HEK293T (cell line): ENCODE data around the gene YIF1A.

Source experiments
- ARNT ChIP-seq: fragments of 450-650 bp; IDR thresholded peaks from 2 replicates; pipeline ENCODE4 v1.6.1; 2017; ENCODE audit warnings: mild to moderate bottlenecking
- BHLHE40 ChIP-seq: fragments of 450-650 bp; IDR thresholded peaks from 2 replicates; pipeline ENCODE4 v1.6.1; 2016; ENCODE audit warnings: mild to moderate bottlenecking, moderate library complexity, borderline replicate concordance
- ELF4 ChIP-seq: fragments of 450-650 bp; IDR thresholded peaks from 2 replicates; pipeline ENCODE4 v1.6.1; 2017; ENCODE audit warnings: antibody characterized with exemption
- FOXA1 ChIP-seq: fragments of 450-650 bp; IDR thresholded peaks from 2 replicates; pipeline ENCODE4 v1.6.1; 2016; ENCODE audit warnings: mild to moderate bottlenecking
- FOXK2 ChIP-seq: fragments of 450-650 bp; IDR thresholded peaks from 2 replicates; pipeline ENCODE4 v1.6.1; 2016; ENCODE audit warnings: mild to moderate bottlenecking
- FOXM1 ChIP-seq: fragments of 450-650 bp; IDR thresholded peaks from 2 replicates; pipeline ENCODE4 v1.6.1; 2017; ENCODE audit warnings: mild to moderate bottlenecking, borderline replicate concordance
- HDGF ChIP-seq: fragments of 450-650 bp; IDR thresholded peaks from 2 replicates; pipeline ENCODE4 v1.6.1; 2017; ENCODE audit warnings: antibody characterized with exemption, borderline replicate concordance
- NFRKB ChIP-seq: fragments of 450-650 bp; IDR thresholded peaks from 2 replicates; pipeline ENCODE4 v1.6.1; 2016; ENCODE audit warnings: mild to moderate bottlenecking, moderate library complexity
- PKNOX1 ChIP-seq: fragments of 450-650 bp; IDR thresholded peaks from 2 replicates; pipeline ENCODE4 v1.6.1; 2016
- SP1 ChIP-seq: fragments of 450-650 bp; IDR thresholded peaks from 2 replicates; pipeline ENCODE4 v1.6.1; 2017
- SUZ12 ChIP-seq: fragments of 450-650 bp; IDR thresholded peaks from 2 replicates; pipeline ENCODE4 v1.6.1; 2016; ENCODE audit warnings: mild to moderate bottlenecking
- TARDBP ChIP-seq: fragments of 450-650 bp; IDR thresholded peaks from 2 replicates; pipeline ENCODE4 v1.6.1; 2016
- ZNF384 ChIP-seq: fragments of 450-650 bp; IDR thresholded peaks from 2 replicates; pipeline ENCODE4 v1.6.1; 2016

GRCh38 chr11:66264383-66264782 is 24.6 kb downstream of the YIF1A start:
- TF ChIP-seq ARNT: no peak
- no peak for TF ChIP-seq FOXA1
- TF ChIP-seq SUZ12: no peak
- TF ChIP-seq BHLHE40: no peak
- no peak for TF ChIP-seq FOXM1
- TF ChIP-seq ELF4: no peak
- TF ChIP-seq PKNOX1: no peak
- no peak for TF ChIP-seq SP1
- no peak for TF ChIP-seq NFRKB
- TF ChIP-seq ZNF384: no peak
- no peak for TF ChIP-seq TARDBP
- no peak for TF ChIP-seq FOXK2
- no peak for TF ChIP-seq HDGF
